ENCODE data around the gene BTG4. TPM values are rescaled to one million over a fixed set of nuclear protein-coding genes. Genes with fewer than 3 reads are reported as not detected.

BTG4 gene
- total RNA-seq, 6 donors from 2014 or later: 0.24 to 4.1 (median 1.1) TPM; not detected in 3

GRCh38 chr11:111454561-111455192 is 57.5 kb downstream of the BTG4 start:
- Histone ChIP-seq H3K4me1 (no peaks in the 10 kb centered on the region), H3K27me3 (no peaks in the 10 kb centered on the region), H3K36me3 (no peaks in the 10 kb centered on the region), H3K4me3 (no peak overlapping the region), H3K9me3 (no peaks in the 10 kb centered on the region), H3K27ac (no peak overlapping the region)
- 50 to 58% methylated on average over 11 of the region's 11 CpGs for WGBS, 2 donors
- peak in 1 of 2 donors; percentile 33 for DNase-seq
- TF ChIP-seq POLR2AphosphoS5 (IDR thresholded peaks at IDR 0.05) (no peak), CTCF (IDR thresholded peaks at IDR 0.05) (peak in 1 of 6 experiments; percentile 31), EP300 (IDR thresholded peaks at IDR 0.05) (no peak), POLR2A (IDR thresholded peaks at IDR 0.05) (no peak)
- peak in 1 of 2 donors; percentile 32 for ATAC-seq (ENCODE audit: low FRiP score in 2 of 2)

GRCh38 chr11:111452817-111453552 is 59.2 kb downstream of the BTG4 start:
- H3K4me1 ChIP-seq: no peaks in the 10 kb centered on the region
- 74 to 77% methylated on average over 10 of the region's 10 CpGs for WGBS, 2 donors
- TF ChIP-seq POLR2AphosphoS5 (IDR thresholded peaks at IDR 0.05) (no peak), POLR2A (IDR thresholded peaks at IDR 0.05) (no peak), CTCF (IDR thresholded peaks at IDR 0.05) (no peak), EP300 (IDR thresholded peaks at IDR 0.05) (no peak)
- no peak overlapping the region for H3K4me3 ChIP-seq
- DNase-seq (no peak), ATAC-seq (ENCODE audit: low FRiP score in 2 of 2) (no peak)
- H3K36me3 ChIP-seq: no peaks in the 10 kb centered on the region
- no peaks in the 10 kb centered on the region for H3K27me3 ChIP-seq
- no peak overlapping the region for H3K27ac ChIP-seq
- no peaks in the 10 kb centered on the region for H3K9me3 ChIP-seq

- no peaks in the 10 kb centered on the region for H3K4me1 ChIP-seq
- no peak overlapping the region for H3K4me3 ChIP-seq
- no peaks in the 10 kb centered on the region for H3K27me3 ChIP-seq
- WGBS, 2 donors: 93 to 97% methylated on average over 5 to 6 of the region's 6 CpGs
- no peaks in the 10 kb centered on the region for H3K9me3 ChIP-seq
- TF ChIP-seq POLR2AphosphoS5 (IDR thresholded peaks at IDR 0.05) (no peak), POLR2A (IDR thresholded peaks at IDR 0.05) (no peak), CTCF (IDR thresholded peaks at IDR 0.05) (no peak), EP300 (IDR thresholded peaks at IDR 0.05) (no peak)
- ATAC-seq (ENCODE audit: low FRiP score in 2 of 2) (no peak), DNase-seq (peak in 1 of 2 donors; percentile 32)
- no peak overlapping the region for H3K27ac ChIP-seq
- H3K36me3 ChIP-seq: no peaks in the 10 kb centered on the region
Observed at GRCh38 chr11:111452146-111452545, 60.0 kb downstream of the BTG4 start.

GRCh38 chr11:111450480-111451320 is 61.5 kb downstream of the BTG4 start:
- Histone ChIP-seq H3K36me3 (no peaks in the 10 kb centered on the region), H3K4me3 (no peak overlapping the region), H3K4me1 (peaks cover 0 to 10% (median 3%) of the 10 kb centered on the region in 4 donors), H3K9me3 (no peaks in the 10 kb centered on the region), H3K27ac (no peak overlapping the region), H3K27me3 (no peaks in the 10 kb centered on the region)
- no peak for TF ChIP-seq EP300 (IDR thresholded peaks at IDR 0.05)
- no peak for TF ChIP-seq POLR2AphosphoS5 (IDR thresholded peaks at IDR 0.05)
- TF ChIP-seq CTCF (IDR thresholded peaks at IDR 0.05): no peak
- no peak for TF ChIP-seq POLR2A (IDR thresholded peaks at IDR 0.05)
- ATAC-seq (ENCODE audit: low FRiP score in 2 of 2) (no peak), DNase-seq (peak in 1 of 2 donors; percentile 5)
- 84 to 89% methylated on average over 9 to 12 of the region's 12 CpGs for WGBS, 2 donors

All from upper lobe of left lung (tissue), 6 donors.